ENCODE measurements around the gene CYB561D2. TPM values are rescaled to one million over a fixed set of nuclear protein-coding genes. Genes with fewer than 3 reads are reported as not detected.
A peak's percentile ranks its signal among the peaks of the same experiment; 100 is the strongest.

Gene CYB561D2
- total and polyA plus RNA-seq, 10 of the 15 experiments (the other 5 are each of a cell fraction or from before 2014, with no cell fraction given): 7.6 to 39.2 (median 18.8) TPM

DNA sequence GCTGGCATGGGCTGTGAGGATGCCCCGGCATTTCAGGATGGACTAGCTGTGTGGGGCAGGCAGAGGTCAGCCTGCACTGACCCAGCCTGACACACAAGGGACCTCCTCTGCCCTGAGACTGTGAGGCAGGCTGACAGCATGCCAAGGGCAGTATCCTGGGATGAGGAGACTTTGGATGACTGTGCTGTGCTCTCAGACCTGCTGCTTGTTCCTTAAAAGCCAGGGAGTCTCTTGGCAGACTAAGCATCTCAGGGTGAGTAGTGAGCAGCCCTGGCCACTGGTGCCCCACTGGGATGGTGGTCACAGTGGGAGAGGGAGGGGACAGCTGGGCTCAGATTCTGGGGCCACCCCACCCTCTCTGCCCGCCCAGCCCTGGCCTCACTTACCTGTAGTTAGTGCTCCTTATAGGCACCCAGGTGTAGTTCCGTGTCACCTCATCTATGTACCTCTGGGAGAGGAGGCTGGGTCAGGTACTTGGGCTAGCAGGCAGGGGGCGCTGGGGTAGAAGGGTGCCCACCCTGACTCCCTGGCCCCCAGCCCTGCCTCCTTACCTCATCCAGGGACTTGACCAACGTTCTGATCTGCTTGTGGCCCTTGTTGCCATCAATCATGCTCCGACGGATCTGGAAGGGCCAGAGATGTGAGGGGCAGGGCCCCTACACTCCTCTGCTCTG lies 24.7 kb downstream of the CYB561D2 start:
- intact Hi-C loops (cut with micrococcal nuclease; ENCODE audit: unreplicated experiment): no loop called here
- Histone ChIP-seq H3K79me2 (ENCODE audit: control insufficient read depth, insufficient read depth, low read length) (no peaks in the 10 kb centered on the region), H3K27me3 (replicated peaks in 1 of 2; ENCODE audit: control insufficient read depth in 2 of 2, insufficient read depth in 2 of 2, low read length in 1 of 2) (no peaks in the 10 kb centered on the region; a peak in 2 of 4 replicates), H4K20me1 (ENCODE audit: control insufficient read depth, insufficient read depth) (no peaks in the 10 kb centered on the region), H2AFZ (ENCODE audit: control insufficient read depth, low read depth, low read length) (no peak overlapping the region), H3K4me1 (ENCODE audit: control insufficient read depth, insufficient read depth, low read length) (no peaks in the 10 kb centered on the region), H3K4me3 (no peak overlapping the region), H3K9ac (ENCODE audit: control insufficient read depth, insufficient read depth, low read length) (no peak overlapping the region), H3K36me3 (ENCODE audit: control insufficient read depth in 2 of 2, insufficient read depth in 2 of 2, low read length in 1 of 2) (no peaks in the 10 kb centered on the region), H3K4me2 (ENCODE audit: control insufficient read depth, insufficient read depth) (no peak overlapping the region), H3K9me3 (replicated peaks; ENCODE audit: control insufficient read depth, insufficient read depth, low read length) (no peaks in the 10 kb centered on the region), H3K27ac (ENCODE audit: control insufficient read depth, insufficient read depth) (no peak overlapping the region)
- TF ChIP-seq, protein P1, sequence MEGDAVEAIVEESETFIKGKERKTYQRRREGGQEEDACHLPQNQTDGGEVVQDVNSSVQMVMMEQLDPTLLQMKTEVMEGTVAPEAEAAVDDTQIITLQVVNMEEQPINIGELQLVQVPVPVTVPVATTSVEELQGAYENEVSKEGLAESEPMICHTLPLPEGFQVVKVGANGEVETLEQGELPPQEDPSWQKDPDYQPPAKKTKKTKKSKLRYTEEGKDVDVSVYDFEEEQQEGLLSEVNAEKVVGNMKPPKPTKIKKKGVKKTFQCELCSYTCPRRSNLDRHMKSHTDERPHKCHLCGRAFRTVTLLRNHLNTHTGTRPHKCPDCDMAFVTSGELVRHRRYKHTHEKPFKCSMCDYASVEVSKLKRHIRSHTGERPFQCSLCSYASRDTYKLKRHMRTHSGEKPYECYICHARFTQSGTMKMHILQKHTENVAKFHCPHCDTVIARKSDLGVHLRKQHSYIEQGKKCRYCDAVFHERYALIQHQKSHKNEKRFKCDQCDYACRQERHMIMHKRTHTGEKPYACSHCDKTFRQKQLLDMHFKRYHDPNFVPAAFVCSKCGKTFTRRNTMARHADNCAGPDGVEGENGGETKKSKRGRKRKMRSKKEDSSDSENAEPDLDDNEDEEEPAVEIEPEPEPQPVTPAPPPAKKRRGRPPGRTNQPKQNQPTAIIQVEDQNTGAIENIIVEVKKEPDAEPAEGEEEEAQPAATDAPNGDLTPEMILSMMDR (IDR thresholded peaks at IDR 0.05 in 2 of 3, conservative IDR thresholded peaks at IDR 0.05 in 1 of 3; ENCODE audit: control insufficient read depth in 2 of 3, extremely low read depth in 1 of 3, insufficient read depth in 1 of 3, low read depth in 3 of 3, low read length in 3 of 3): peak in 2 of 3 experiments; percentile 7 to 16; a peak in 1 of 6 replicates
- TF ChIP-seq NFYB (IDR thresholded peaks at IDR 0.05; ENCODE audit: insufficient read depth, low read depth, low read length): no peak
- in situ Hi-C loops (cut with MboI): no loop called here
- CTCF ChIA-PET: no interaction called here
- BruUV-seq (replicated peaks): no TSS peak
- POLR2A ChIA-PET: no interaction called here
- RAD21 ChIA-PET (ENCODE audit: unreplicated experiment): no interaction called here
- SMC1A ChIA-PET (ENCODE audit: uncharacterized antibody, unreplicated experiment): no interaction called here
- ATAC-seq (peak; percentile 46), DNase-seq (ENCODE audit: low read depth, low spot score) (no peak), FAIRE-seq (no peak)
- WGBS (ENCODE audit: insufficient coverage, insufficient replicate concordance, low lambda C conversion rate, missing lambda C conversion rate): 41% methylated on average over 7 of the region's 7 CpGs

DNA sequence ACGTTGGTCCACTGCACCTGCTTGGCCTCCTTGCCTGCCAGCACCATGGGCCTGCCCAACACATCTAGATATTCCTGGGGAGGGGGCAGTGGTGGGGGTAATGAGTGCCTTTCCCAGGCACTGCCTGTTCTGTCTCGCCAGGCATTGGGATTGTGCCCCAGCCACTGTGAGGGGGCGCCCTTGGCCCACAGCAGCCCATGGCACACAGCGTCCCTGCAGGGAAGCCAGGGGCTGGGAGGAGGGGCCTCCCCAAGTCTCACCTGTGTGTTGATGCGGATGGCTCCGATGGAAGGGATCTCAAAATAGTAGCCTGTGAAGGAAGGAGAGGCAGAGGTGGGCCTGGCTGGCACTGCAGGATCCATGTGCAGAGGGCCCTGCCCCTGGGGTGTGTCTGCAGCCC lies 27.4 kb downstream of the CYB561D2 start:
- Histone ChIP-seq H3K27ac (ENCODE audit: control insufficient read depth, insufficient read depth) (no peak overlapping the region), H3K36me3 (ENCODE audit: control insufficient read depth in 2 of 2, insufficient read depth in 2 of 2, low read length in 1 of 2) (no peaks in the 10 kb centered on the region), H4K20me1 (ENCODE audit: control insufficient read depth, insufficient read depth) (no peaks in the 10 kb centered on the region), H3K4me3 (no peak overlapping the region), H3K4me2 (ENCODE audit: control insufficient read depth, insufficient read depth) (no peak overlapping the region), H3K4me1 (ENCODE audit: control insufficient read depth, insufficient read depth, low read length) (no peaks in the 10 kb centered on the region), H2AFZ (ENCODE audit: control insufficient read depth, low read depth, low read length) (no peak overlapping the region), H3K27me3 (replicated peaks in 1 of 2; ENCODE audit: control insufficient read depth in 2 of 2, insufficient read depth in 2 of 2, low read length in 1 of 2) (no peaks in the 10 kb centered on the region), H3K9ac (ENCODE audit: control insufficient read depth, insufficient read depth, low read length) (no peak overlapping the region), H3K79me2 (ENCODE audit: control insufficient read depth, insufficient read depth, low read length) (no peaks in the 10 kb centered on the region), H3K9me3 (replicated peaks; ENCODE audit: control insufficient read depth, insufficient read depth, low read length) (no peaks in the 10 kb centered on the region)
- WGBS (ENCODE audit: insufficient coverage, insufficient replicate concordance, low lambda C conversion rate, missing lambda C conversion rate): 29% methylated on average over 6 of the region's 6 CpGs
- ChIA-PET RAD21 (ENCODE audit: unreplicated experiment) (no interaction called here), CTCF (no interaction called here), SMC1A (ENCODE audit: uncharacterized antibody, unreplicated experiment) (no interaction called here), POLR2A (no interaction called here)
- intact Hi-C loops (cut with micrococcal nuclease; ENCODE audit: unreplicated experiment) (no loop called here), in situ Hi-C loops (cut with MboI) (no loop called here)
- DNase-seq (ENCODE audit: low read depth, low spot score) (no peak), ATAC-seq (no peak), FAIRE-seq (no peak)
- no TSS peak for BruUV-seq (replicated peaks)
- TF ChIP-seq, protein P2, sequence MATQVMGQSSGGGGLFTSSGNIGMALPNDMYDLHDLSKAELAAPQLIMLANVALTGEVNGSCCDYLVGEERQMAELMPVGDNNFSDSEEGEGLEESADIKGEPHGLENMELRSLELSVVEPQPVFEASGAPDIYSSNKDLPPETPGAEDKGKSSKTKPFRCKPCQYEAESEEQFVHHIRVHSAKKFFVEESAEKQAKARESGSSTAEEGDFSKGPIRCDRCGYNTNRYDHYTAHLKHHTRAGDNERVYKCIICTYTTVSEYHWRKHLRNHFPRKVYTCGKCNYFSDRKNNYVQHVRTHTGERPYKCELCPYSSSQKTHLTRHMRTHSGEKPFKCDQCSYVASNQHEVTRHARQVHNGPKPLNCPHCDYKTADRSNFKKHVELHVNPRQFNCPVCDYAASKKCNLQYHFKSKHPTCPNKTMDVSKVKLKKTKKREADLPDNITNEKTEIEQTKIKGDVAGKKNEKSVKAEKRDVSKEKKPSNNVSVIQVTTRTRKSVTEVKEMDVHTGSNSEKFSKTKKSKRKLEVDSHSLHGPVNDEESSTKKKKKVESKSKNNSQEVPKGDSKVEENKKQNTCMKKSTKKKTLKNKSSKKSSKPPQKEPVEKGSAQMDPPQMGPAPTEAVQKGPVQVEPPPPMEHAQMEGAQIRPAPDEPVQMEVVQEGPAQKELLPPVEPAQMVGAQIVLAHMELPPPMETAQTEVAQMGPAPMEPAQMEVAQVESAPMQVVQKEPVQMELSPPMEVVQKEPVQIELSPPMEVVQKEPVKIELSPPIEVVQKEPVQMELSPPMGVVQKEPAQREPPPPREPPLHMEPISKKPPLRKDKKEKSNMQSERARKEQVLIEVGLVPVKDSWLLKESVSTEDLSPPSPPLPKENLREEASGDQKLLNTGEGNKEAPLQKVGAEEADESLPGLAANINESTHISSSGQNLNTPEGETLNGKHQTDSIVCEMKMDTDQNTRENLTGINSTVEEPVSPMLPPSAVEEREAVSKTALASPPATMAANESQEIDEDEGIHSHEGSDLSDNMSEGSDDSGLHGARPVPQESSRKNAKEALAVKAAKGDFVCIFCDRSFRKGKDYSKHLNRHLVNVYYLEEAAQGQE (IDR thresholded peaks at IDR 0.05; ENCODE audit: low read depth, low read length): no peak
- TF ChIP-seq ZZZ3 (IDR thresholded peaks at IDR 0.05; ENCODE audit: control insufficient read depth, insufficient read length, low read depth) (no peak), RCOR1 (conservative IDR thresholded peaks at IDR 0.05; ENCODE audit: low read depth, low read length) (no peak), EZH2 (IDR thresholded peaks at IDR 0.05; ENCODE audit: borderline replicate concordance, control insufficient read depth, low read depth, low read length) (no peak), MYC (IDR thresholded peaks at IDR 0.05; ENCODE audit: insufficient read depth, insufficient read length, insufficient replicate concordance, low read length, severe bottlenecking) (no peak)
- TF ChIP-seq, protein P3, sequence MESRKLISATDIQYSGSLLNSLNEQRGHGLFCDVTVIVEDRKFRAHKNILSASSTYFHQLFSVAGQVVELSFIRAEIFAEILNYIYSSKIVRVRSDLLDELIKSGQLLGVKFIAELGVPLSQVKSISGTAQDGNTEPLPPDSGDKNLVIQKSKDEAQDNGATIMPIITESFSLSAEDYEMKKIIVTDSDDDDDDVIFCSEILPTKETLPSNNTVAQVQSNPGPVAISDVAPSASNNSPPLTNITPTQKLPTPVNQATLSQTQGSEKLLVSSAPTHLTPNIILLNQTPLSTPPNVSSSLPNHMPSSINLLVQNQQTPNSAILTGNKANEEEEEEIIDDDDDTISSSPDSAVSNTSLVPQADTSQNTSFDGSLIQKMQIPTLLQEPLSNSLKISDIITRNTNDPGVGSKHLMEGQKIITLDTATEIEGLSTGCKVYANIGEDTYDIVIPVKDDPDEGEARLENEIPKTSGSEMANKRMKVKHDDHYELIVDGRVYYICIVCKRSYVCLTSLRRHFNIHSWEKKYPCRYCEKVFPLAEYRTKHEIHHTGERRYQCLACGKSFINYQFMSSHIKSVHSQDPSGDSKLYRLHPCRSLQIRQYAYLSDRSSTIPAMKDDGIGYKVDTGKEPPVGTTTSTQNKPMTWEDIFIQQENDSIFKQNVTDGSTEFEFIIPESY (IDR thresholded peaks at IDR 0.05): no peak

Measured in GM12878 (cell line).